K562 (cell line): ENCODE results near the gene KCTD3. TPM values are rescaled to one million over a fixed set of nuclear protein-coding genes. Genes with fewer than 3 reads are reported as not detected.
A peak's percentile ranks its signal among the peaks of the same experiment; 100 is the strongest.

Experiments used
- ATAC-seq: fragments of 200-7000 bp; cut with Tn5 transposase; 3 replicates; pipeline ENCODE4 v1.9.1; 2020; ENCODE audit warnings: moderate library complexity
- BruUV-seq: library from RNA; stranded (reverse); fragments of 400-500 nt; replicated peaks from 2 replicates; lab custom pipeline; 2021; lab: Mats Ljungman, UMichigan
- CTCF ChIA-PET: fragments of 300-600 bp; formaldehyde crosslinking; extraction: SDS; loops from one replicate; lab custom pipeline; 2021; ENCODE audit warnings: low intra/inter-chr PET ratio; lab: Yijun Ruan, JAX
- POLR2A ChIA-PET: fragments of 300-600, 350-650 bp; sonication (Branson Sonifier 250); formaldehyde crosslinking; extraction: SDS; loops from one replicate; lab custom pipeline; 2021; ENCODE audit warnings: antibody characterized with exemption, inconsistent platforms; lab: Yijun Ruan, JAX
- DNase-seq, 4 experiments: peaks; one replicate each; pipeline versions ENCODE4 v3.0.0 to v3.0.0-alpha.2; 2011 to 2018; ENCODE audit warnings: low spot score in 3 of 4, mixed read lengths in 3 of 4; ENCODE audit errors: extremely low read depth in 1 of 4
- FAIRE-seq: peaks from 2 replicates; lab custom pipeline; 2011; peaks lifted over from hg19 to GRCh38; lab: Jason Lieb, UNC
- H2AFZ ChIP-seq: 2 replicates; pipeline ENCODE4 v1.6.0; 2011; ENCODE audit warnings: low read depth, low read length, control low read depth, inconsistent platforms
- H3K27ac ChIP-seq: fragments of 200-600 bp; 3 replicates; pipeline ENCODE4 v1.8.0; 2011; ENCODE audit warnings: low read depth, mild to moderate bottlenecking, control low read depth, inconsistent platforms, low read length, moderate library complexity, mixed read lengths; ENCODE audit errors: extremely low read depth
- H3K27me3 ChIP-seq, 2 experiments: fragments of 300-600 bp in 1 of 2; 2 replicates in 1 of 2; 3 replicates in 1 of 2; pipeline versions ENCODE4 v1.6.0 to v1.8.0; 2011; ENCODE audit warnings: inconsistent platforms in 2 of 2, low read length in 2 of 2, mild to moderate bottlenecking in 1 of 2, mixed read lengths in 1 of 2, moderate library complexity in 1 of 2; ENCODE audit not compliant: control insufficient read depth in 2 of 2, insufficient read depth in 2 of 2
- H3K36me3 ChIP-seq: fragments of 300-600 bp; 3 replicates; pipeline ENCODE4 v1.8.0; 2011; ENCODE audit warnings: mild to moderate bottlenecking, low read length, inconsistent platforms; ENCODE audit not compliant: control insufficient read depth, insufficient read depth
- H3K4me1 ChIP-seq, 2 experiments: fragments of 200-600 bp in 1 of 2; replicated peaks in 1 of 2; 2 replicates in 1 of 2; 3 replicates in 1 of 2; pipeline versions ENCODE4 v1.5.1 to v1.8.0; 2011; ENCODE audit warnings: inconsistent platforms in 2 of 2, low read length in 2 of 2, mild to moderate bottlenecking in 1 of 2, mixed read lengths in 1 of 2, moderate library complexity in 1 of 2; ENCODE audit not compliant: control insufficient read depth in 2 of 2, insufficient read depth in 2 of 2
- H3K4me2 ChIP-seq: 2 replicates; pipeline ENCODE4 v1.6.1; 2011; ENCODE audit warnings: low read length, control low read depth, inconsistent platforms, mixed read lengths; ENCODE audit not compliant: insufficient read depth
- H3K4me3 ChIP-seq: fragments of 200-600 bp; sonication (generic), shearing (Covaris generic); 2 replicates; pipeline ENCODE4 v1.5.1; 2016; ENCODE audit warnings: control low read depth, inconsistent platforms
- H3K79me2 ChIP-seq: fragments of 200-600 bp; 3 replicates; pipeline ENCODE4 v1.8.0; 2011; ENCODE audit warnings: low read length, inconsistent platforms; ENCODE audit not compliant: control insufficient read depth, insufficient read depth
- H3K9ac ChIP-seq, 2 experiments: 2 replicates each; pipeline versions ENCODE4 v1.6.0 to v1.6.1; 2011; ENCODE audit warnings: low read depth in 2 of 2, low read length in 2 of 2, control low read depth in 1 of 2, inconsistent platforms in 1 of 2, mild to moderate bottlenecking in 1 of 2, mixed read lengths in 1 of 2; ENCODE audit not compliant: insufficient read depth in 1 of 2
- H3K9me1 ChIP-seq: one replicate; pipeline ENCODE4 v1.6.0; 2011; ENCODE audit warnings: inconsistent platforms, mild to moderate bottlenecking, low read length, moderate library complexity; ENCODE audit not compliant: control insufficient read depth, insufficient read depth
- H3K9me3 ChIP-seq: replicated peaks from 2 replicates; pipeline ENCODE4 v1.5.1; 2011; ENCODE audit warnings: low read depth, low read length, inconsistent platforms; ENCODE audit not compliant: control insufficient read depth, insufficient read depth
- H4K20me1 ChIP-seq: replicated peaks from 2 replicates; pipeline ENCODE4 v1.6.1; 2011; ENCODE audit warnings: low read length, inconsistent platforms, mixed read lengths; ENCODE audit not compliant: control insufficient read depth, insufficient read depth
- CBX3 ChIP-seq, 2 experiments: IDR thresholded peaks; 1 replicate in 1 of 2; 2 replicates in 1 of 2; pipeline ENCODE4 v1.6.1; 2012; ENCODE audit warnings: inconsistent platforms in 2 of 2, low read length in 2 of 2, borderline replicate concordance in 1 of 2, control low read depth in 1 of 2
- GATA2 ChIP-seq: sonication (generic); formaldehyde crosslinking; IDR thresholded peaks from 2 replicates; pipeline ENCODE4 v1.4.0; 2020; ENCODE audit warnings: mild to moderate bottlenecking, missing genetic modification reagents
- NCOA2 ChIP-seq, 2 experiments: fragments of 450-650 bp; IDR thresholded peaks; 2 replicates each; pipeline ENCODE4 v1.6.1; 2018; ENCODE audit warnings: mild to moderate bottlenecking in 2 of 2, moderate library complexity in 1 of 2; ENCODE audit not compliant: partially characterized antibody in 2 of 2
- RBM25 ChIP-seq: fragments of 200-400 bp; formaldehyde crosslinking; IDR thresholded peaks from 2 replicates; pipeline ENCODE4 v1.6.1; 2018; ENCODE audit warnings: low read length, low read depth, moderate library complexity; ENCODE audit not compliant: severe bottlenecking
- TRIM24 ChIP-seq, 2 experiments: fragments of 450-650 bp; IDR thresholded peaks; 2 replicates each; pipeline ENCODE4 v1.6.1; 2016
- TRIM28 ChIP-seq: fragments of 450-650 bp; IDR thresholded peaks from 2 replicates; pipeline ENCODE4 v1.6.1; 2017
- ZFP30 ChIP-seq: fragments of 250-450 bp; sonication (Bioruptor Pico); IDR thresholded peaks from 2 replicates; pipeline ENCODE4 v1.8.0; 2022; ENCODE audit warnings: moderate library complexity, mild to moderate bottlenecking, inconsistent platforms, borderline replicate concordance
- ZNF174 ChIP-seq: fragments of 250-450 bp; sonication (Bioruptor Pico); IDR thresholded peaks from 2 replicates; pipeline ENCODE4 v1.4.0; 2020; ENCODE audit warnings: mild to moderate bottlenecking
- WGBS: fragments of 100-300 bp; shearing (Covaris generic); methylation state at CpG from one replicate; pipeline ENCODE4 v1.1.6; 2016; ENCODE audit warnings: low coverage, mixed read lengths; ENCODE audit not compliant: insufficient coverage; ENCODE audit errors: missing lambda C conversion rate; 5-methylcytosine and 5-hydroxymethylcytosine counted together
- in situ Hi-C: fragments of 300-500 bp; cut with MboI; formaldehyde crosslinking; loops from 4 replicates; pipeline ENCODE4 v1.15.0; 2018; ENCODE audit warnings: inconsistent platforms, mixed read lengths
- intact Hi-C: fragments of 100-400 bp; cut with micrococcal nuclease; formaldehyde crosslinking; loops from 2 replicates; pipeline ENCODE4 v1.14.2; 2022
- polyA plus RNA-seq, 8 experiments: library from polyadenylated mRNA; depleted of rRNA in 4 of 8; stranded (reverse) in 5 of 8; unstranded in 3 of 8; fragments of >200 nt; fragmentation: Nextera tagmentation in 2 of 8; fragmentation: Illumina TruSeq in 1 of 8; extraction: Ambion mirVana in 2 of 8; extraction: Trizol in 1 of 8; gene quantifications; 2 replicates each; pipeline versions ENCODE4 v1.2.1 to v1.2.3, GENCODE V29; 2011 to 2014; ENCODE audit warnings: inconsistent platforms in 1 of 8, missing spikeins in 1 of 8
- total RNA-seq, 7 experiments: library from RNA; depleted of rRNA in 6 of 7; stranded (reverse); fragments of >200 nt in 6 of 7; fragmentation: Illumina TruSeq in 2 of 7; extraction: Trizol in 2 of 7; gene quantifications; 2 replicates each; pipeline versions ENCODE4 v1.2.1 to v1.2.3, GENCODE V29; 2011 to 2021; ENCODE audit warnings: low replicate concordance in 1 of 7

The KCTD3 gene
- total and polyA plus RNA-seq, 9 of the 15 experiments (the other 6 are each of a cell fraction or from before 2014, with no cell fraction given): 12.8 to 77.1 (median 44.3) TPM

DNA sequence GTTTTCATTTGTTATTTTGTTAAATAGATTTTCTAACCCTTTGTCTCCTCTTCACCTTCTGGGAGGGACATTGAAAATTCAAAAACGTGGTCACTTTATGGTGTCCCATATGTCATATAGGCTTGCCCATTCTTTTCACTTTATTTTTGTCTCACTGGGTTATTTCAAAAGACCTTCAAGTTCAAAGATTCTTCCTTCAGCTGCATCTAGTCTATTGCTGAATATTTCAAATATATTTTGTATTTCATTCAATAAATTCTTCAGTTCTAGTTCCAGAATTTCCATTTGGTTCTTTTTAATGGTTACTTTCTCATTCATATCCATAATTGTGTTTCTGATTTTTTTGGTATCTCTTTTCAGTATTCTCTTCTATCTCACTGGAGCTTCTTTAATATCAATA, 11.6 kb upstream of the KCTD3 start:
- Histone ChIP-seq H3K9ac (no peak overlapping the region), H3K4me2 (no peak overlapping the region), H3K9me1 (no peaks in the 10 kb centered on the region), H3K79me2 (no peaks in the 10 kb centered on the region), H4K20me1 (no peaks in the 10 kb centered on the region), H2AFZ (no peak overlapping the region), H3K4me3 (no peak overlapping the region), H3K9me3 (no peaks in the 10 kb centered on the region), H3K27me3 (no peaks in the 10 kb centered on the region), H3K4me1 (no peaks in the 10 kb centered on the region), H3K27ac (no peak overlapping the region), H3K36me3 (no peaks in the 10 kb centered on the region)
- FAIRE-seq (no peak), DNase-seq (no peak), ATAC-seq (no peak)
- ChIA-PET CTCF (no interaction called here), POLR2A (no interaction called here)
- no TSS peak for BruUV-seq
- TF ChIP-seq ZNF174 (CRISPR knock-in tag) (no peak), TRIM24 (IDR thresholded peaks at IDR 0.05) (0 out of 4 replicates have a peak, but pooled peaks of 1 of the 2 experiments have one; percentile 34), TRIM28 (peak; percentile 95), CBX3 (IDR thresholded peaks at IDR 0.05; ENCODE audit: borderline replicate concordance in 1 of 2, low read length in 2 of 2) (peak in 1 of 2 experiments; percentile 58; a peak in 2 of 3 replicates), NCOA2 (IDR thresholded peaks at IDR 0.05; ENCODE audit: partially characterized antibody in 2 of 2) (no peak), ZFP30 (CRISPR knock-in tag) (no peak), RBM25 (peak; percentile 61), GATA2 (CRISPR knock-in tag) (no peak)
- 0% methylated on average over 1 of the region's 1 CpG for WGBS
- intact Hi-C loops (no loop called here), in situ Hi-C loops (no loop called here)
